K562 (cell line): ENCODE results near the gene MDC1. TPM values are rescaled to one million over a fixed set of nuclear protein-coding genes. Genes with fewer than 3 reads are reported as not detected.

Experiments used
- CREB5 ChIP-seq: fragments of 250-450 bp; sonication (Bioruptor Pico); IDR thresholded peaks from 2 replicates; pipeline ENCODE4 v1.5.0; 2020; ENCODE audit warnings: mild to moderate bottlenecking
- NFRKB ChIP-seq: fragments of 450-650 bp; IDR thresholded peaks from 2 replicates; pipeline ENCODE4 v1.6.1; 2016; ENCODE audit warnings: low read depth
- SMARCA5 ChIP-seq: fragments of 450-650 bp; IDR thresholded peaks from 2 replicates; pipeline ENCODE4 v1.6.1; 2016
- SNAPC5 ChIP-seq: fragments of 250-450 bp; sonication (Bioruptor Pico); IDR thresholded peaks from 2 replicates; pipeline ENCODE4 v1.8.0; 2021; ENCODE audit warnings: moderate library complexity, mild to moderate bottlenecking, inconsistent platforms
- SP2 ChIP-seq: IDR thresholded peaks from 2 replicates; pipeline ENCODE4 v1.6.1; 2011; ENCODE audit warnings: mild to moderate bottlenecking, low read depth, low read length, moderate library complexity; ENCODE audit not compliant: poor library complexity, severe bottlenecking; ENCODE audit errors: extremely low read depth
- SRF ChIP-seq, 2 experiments: fragments of 250-450, 450-650 bp in 1 of 2; sonication (Bioruptor Pico) in 1 of 2; sonication (generic) in 1 of 2; formaldehyde crosslinking; IDR thresholded peaks; 2 replicates each; pipeline versions ENCODE4 v1.5.0 to v1.5.1; 2020 to 2022; ENCODE audit warnings: mild to moderate bottlenecking in 1 of 2, missing genetic modification reagents in 1 of 2
- TGIF2 ChIP-seq: sonication (generic); formaldehyde crosslinking; IDR thresholded peaks from 2 replicates; pipeline ENCODE4 v1.8.1; 2022; ENCODE audit warnings: mild to moderate bottlenecking, missing genetic modification reagents, moderate library complexity
- ZNF184 ChIP-seq: sonication (generic); formaldehyde crosslinking; IDR thresholded peaks from 2 replicates; pipeline ENCODE4 v1.5.0; 2020; ENCODE audit warnings: missing genetic modification reagents
- ZNF274 ChIP-seq: IDR thresholded peaks from 2 replicates; pipeline ENCODE4 v1.6.1; 2011; ENCODE audit warnings: low read depth, mild to moderate bottlenecking, low read length, moderate library complexity, borderline replicate concordance
- polyA plus RNA-seq, 8 experiments: library from polyadenylated mRNA; depleted of rRNA in 4 of 8; stranded (reverse) in 5 of 8; unstranded in 3 of 8; fragments of >200 nt; fragmentation: Nextera tagmentation in 2 of 8; fragmentation: Illumina TruSeq in 1 of 8; extraction: Ambion mirVana in 2 of 8; extraction: Trizol in 1 of 8; gene quantifications; 2 replicates each; pipeline versions ENCODE4 v1.2.1 to v1.2.3, GENCODE V29; 2011 to 2014; ENCODE audit warnings: inconsistent platforms in 1 of 8, missing spikeins in 1 of 8
- total RNA-seq, 7 experiments: library from RNA; depleted of rRNA in 6 of 7; stranded (reverse); fragments of >200 nt in 6 of 7; fragmentation: Illumina TruSeq in 2 of 7; extraction: Trizol in 2 of 7; gene quantifications; 2 replicates each; pipeline versions ENCODE4 v1.2.1 to v1.2.3, GENCODE V29; 2011 to 2021; ENCODE audit warnings: low replicate concordance in 1 of 7
- TF ChIP-seq, protein P1 (sequence below): fragments of 450-650 bp; IDR thresholded peaks from 2 replicates; pipeline ENCODE4 v1.6.1; 2014; ENCODE audit warnings: low read depth, mild to moderate bottlenecking, moderate library complexity, borderline replicate concordance
- TF ChIP-seq, protein P2 (sequence below): IDR thresholded peaks from 2 replicates; pipeline ENCODE4 v1.6.1; 2012; ENCODE audit warnings: low read depth, low read length, improper control_type of control experiment, borderline replicate concordance
- TF ChIP-seq, protein P3 (sequence below): sonication (generic); formaldehyde crosslinking; IDR thresholded peaks from 2 replicates; pipeline ENCODE4 v1.8.0; 2022; ENCODE audit warnings: mild to moderate bottlenecking, missing genetic modification reagents, borderline replicate concordance
- TF ChIP-seq, protein P4 (sequence below): sonication (generic); formaldehyde crosslinking; IDR thresholded peaks from 2 replicates; pipeline ENCODE4 v1.5.0; 2020; ENCODE audit warnings: missing genetic modification reagents

The MDC1 gene
- total and polyA plus RNA-seq, 9 of the 15 experiments (the other 6 are each of a cell fraction or from before 2014, with no cell fraction given) = 8.2 to 114 (median 20.0) TPM

DNA sequence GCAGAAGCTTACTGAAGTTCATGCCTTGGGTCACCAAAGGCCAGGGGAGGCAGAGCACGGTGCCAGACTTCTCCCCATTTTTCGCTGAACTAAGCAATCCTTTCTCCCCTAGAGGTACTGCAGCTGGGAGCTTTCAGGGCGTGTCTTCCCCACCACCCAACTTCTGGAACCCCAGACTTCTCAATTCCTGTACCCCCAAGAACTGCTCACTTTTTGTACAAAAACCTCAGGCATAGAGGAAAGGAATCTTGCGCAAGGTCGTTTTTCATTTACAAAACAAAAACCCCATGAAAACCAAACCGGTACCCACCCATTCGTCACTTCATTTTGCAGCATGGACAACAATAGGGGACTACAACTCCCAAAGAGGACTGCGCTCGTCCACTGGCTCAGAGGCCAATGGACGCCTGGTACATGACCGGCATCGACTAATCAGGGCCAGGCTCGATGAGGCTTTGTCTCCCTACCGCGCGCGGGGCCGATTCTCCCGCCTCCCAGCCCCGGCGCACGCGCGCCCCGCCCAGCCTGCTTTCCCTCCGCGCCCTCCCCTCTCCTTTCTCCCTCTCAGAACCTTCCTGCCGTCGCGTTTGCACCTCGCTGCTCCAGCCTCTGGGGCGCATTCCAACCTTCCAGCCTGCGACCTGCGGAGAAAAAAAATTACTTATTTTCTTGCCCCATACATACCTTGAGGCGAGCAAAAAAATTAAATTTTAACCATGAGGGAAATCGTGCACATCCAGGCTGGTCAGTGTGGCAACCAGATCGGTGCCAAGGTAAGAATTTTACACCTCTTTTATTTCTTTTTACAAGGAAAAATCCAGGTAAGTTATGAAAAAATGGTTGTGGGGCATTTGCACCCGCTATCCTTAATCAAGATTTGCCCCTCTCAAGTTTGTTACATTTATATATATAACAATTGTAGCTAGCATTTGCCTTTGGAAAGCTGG lies 3.0 kb upstream of the MDC1 start, which contains the start of gene TUBB (continued):
- no peak for TF ChIP-seq SNAPC5
- TF ChIP-seq SP2 = peak; percentile 55
- peak in 1 of 2 experiments; percentile 32; a peak in 1 of 4 replicates for TF ChIP-seq SRF (CRISPR knock-in tag; IDR thresholded peaks at IDR 0.05)
- TF ChIP-seq, protein P1, sequence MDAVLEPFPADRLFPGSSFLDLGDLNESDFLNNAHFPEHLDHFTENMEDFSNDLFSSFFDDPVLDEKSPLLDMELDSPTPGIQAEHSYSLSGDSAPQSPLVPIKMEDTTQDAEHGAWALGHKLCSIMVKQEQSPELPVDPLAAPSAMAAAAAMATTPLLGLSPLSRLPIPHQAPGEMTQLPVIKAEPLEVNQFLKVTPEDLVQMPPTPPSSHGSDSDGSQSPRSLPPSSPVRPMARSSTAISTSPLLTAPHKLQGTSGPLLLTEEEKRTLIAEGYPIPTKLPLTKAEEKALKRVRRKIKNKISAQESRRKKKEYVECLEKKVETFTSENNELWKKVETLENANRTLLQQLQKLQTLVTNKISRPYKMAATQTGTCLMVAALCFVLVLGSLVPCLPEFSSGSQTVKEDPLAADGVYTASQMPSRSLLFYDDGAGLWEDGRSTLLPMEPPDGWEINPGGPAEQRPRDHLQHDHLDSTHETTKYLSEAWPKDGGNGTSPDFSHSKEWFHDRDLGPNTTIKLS = peak; percentile 85; the same call in 1 of the 2 replicates
- no peak for TF ChIP-seq ZNF184 (CRISPR knock-in tag)
- no peak; the same call in none of the 2 replicates for TF ChIP-seq NFRKB
- no peak for TF ChIP-seq SMARCA5
- TF ChIP-seq, protein P2, sequence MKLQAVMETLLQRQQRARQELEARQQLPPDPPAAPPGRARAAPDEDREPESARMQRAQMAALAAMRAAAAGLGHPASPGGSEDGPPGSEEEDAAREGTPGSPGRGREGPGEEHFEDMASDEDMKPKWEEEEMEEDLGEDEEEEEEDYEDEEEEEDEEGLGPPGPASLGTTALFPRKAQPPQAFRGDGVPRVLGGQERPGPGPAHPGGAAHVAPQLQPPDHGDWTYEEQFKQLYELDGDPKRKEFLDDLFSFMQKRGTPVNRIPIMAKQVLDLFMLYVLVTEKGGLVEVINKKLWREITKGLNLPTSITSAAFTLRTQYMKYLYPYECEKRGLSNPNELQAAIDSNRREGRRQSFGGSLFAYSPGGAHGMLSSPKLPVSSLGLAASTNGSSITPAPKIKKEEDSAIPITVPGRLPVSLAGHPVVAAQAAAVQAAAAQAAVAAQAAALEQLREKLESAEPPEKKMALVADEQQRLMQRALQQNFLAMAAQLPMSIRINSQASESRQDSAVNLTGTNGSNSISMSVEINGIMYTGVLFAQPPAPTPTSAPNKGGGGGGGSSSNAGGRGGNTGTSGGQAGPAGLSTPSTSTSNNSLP = 0 out of 2 replicates have a peak, but pooled peaks have one; percentile 27
- no peak for TF ChIP-seq CREB5
- no peak for TF ChIP-seq ZNF274
- TF ChIP-seq, protein P3, sequence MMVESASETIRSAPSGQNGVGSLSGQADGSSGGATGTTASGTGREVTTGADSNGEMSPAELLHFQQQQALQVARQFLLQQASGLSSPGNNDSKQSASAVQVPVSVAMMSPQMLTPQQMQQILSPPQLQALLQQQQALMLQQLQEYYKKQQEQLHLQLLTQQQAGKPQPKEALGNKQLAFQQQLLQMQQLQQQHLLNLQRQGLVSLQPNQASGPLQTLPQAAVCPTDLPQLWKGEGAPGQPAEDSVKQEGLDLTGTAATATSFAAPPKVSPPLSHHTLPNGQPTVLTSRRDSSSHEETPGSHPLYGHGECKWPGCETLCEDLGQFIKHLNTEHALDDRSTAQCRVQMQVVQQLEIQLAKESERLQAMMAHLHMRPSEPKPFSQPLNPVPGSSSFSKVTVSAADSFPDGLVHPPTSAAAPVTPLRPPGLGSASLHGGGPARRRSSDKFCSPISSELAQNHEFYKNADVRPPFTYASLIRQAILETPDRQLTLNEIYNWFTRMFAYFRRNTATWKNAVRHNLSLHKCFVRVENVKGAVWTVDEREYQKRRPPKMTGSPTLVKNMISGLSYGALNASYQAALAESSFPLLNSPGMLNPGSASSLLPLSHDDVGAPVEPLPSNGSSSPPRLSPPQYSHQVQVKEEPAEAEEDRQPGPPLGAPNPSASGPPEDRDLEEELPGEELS (CRISPR knock-in tag) = no peak
- no peak for TF ChIP-seq TGIF2 (CRISPR knock-in tag)
- TF ChIP-seq, protein P4, sequence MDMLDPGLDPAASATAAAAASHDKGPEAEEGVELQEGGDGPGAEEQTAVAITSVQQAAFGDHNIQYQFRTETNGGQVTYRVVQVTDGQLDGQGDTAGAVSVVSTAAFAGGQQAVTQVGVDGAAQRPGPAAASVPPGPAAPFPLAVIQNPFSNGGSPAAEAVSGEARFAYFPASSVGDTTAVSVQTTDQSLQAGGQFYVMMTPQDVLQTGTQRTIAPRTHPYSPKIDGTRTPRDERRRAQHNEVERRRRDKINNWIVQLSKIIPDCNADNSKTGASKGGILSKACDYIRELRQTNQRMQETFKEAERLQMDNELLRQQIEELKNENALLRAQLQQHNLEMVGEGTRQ (CRISPR knock-in tag) = peak; percentile 69
